SK-N-MC (cell line): ENCODE data around the gene CACNA1C.

Experiments
- EZH2 ChIP-seq: fragments of 200-600 bp; sonication (generic); IDR thresholded peaks from one replicate; pipeline ENCODE4 v1.6.1; 2017; ENCODE audit warnings: antibody characterized with exemption
- POLR2AphosphoS5 ChIP-seq: IDR thresholded peaks from 2 replicates; pipeline ENCODE4 v1.6.1; 2012; ENCODE audit warnings: mild to moderate bottlenecking, low read depth, low read length, borderline replicate concordance

DNA sequence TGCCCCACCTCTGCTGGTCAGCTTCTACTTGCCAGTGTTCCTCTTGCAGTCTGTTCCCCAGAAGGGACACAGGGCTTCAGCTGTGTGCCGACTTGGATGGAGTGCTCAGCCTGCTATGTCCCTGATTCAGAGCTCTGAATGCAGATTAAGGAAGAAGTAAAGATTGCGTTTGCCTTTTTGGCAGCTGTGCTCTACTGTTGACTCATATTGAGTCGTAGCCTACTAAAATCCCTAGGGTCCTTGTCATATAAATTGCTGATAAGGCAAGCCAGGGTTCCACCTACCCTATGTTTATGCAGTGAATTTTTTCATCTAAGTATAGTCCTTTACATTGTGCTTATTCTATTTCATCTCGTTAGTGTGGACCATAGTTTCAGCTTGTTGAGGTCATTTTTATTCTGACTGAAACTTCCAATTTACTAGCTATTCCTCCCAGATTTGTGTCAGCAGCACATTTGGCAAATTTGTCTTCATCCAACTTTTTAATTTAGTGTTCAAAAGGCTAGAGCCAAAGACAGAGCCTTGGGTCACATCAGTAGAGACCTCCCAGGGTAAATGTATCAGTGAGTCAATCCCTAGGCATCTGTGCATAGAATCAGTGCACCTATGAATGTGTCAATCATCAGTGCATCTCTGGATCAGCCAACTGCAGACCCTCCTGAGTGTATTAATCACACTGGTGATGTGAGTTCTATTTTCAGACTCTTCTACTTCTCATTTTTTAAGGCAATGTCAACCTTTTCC, 31.9 kb downstream of the CACNA1C start:
- TF ChIP-seq POLR2AphosphoS5: no peak
- no peak for TF ChIP-seq EZH2
